Neural cell (in vitro differentiated cells): ENCODE data around the gene BTBD9. TPM values are rescaled to one million over a fixed set of nuclear protein-coding genes. Genes with fewer than 3 reads are reported as not detected.

Experiments used
- H2AFZ ChIP-seq: fragments of 200-600, 300-800 bp; sonication (generic), shearing (Covaris generic); 2 replicates; pipeline ENCODE4 v1.6.0; 2014; ENCODE audit warnings: low read depth, mild to moderate bottlenecking, antibody characterized with exemption, low read length, moderate library complexity
- H3F3A ChIP-seq: fragments of 200-600 bp; shearing (Covaris generic); 2 replicates; pipeline ENCODE4 v1.6.1; 2016; ENCODE audit warnings: mild to moderate bottlenecking, moderate library complexity, mixed read lengths, antibody characterized with exemption, low read length; ENCODE audit not compliant: insufficient read depth, poor library complexity, severe bottlenecking
- H3K27ac ChIP-seq: fragments of 200-600, 300-800 bp; sonication (generic), shearing (Covaris generic); 2 replicates; pipeline ENCODE4 v1.5.1; 2014; ENCODE audit warnings: mild to moderate bottlenecking, low read length, moderate library complexity
- H3K27me3 ChIP-seq: fragments of 300-800, 200-600 bp; sonication (generic), shearing (Covaris generic); 2 replicates; pipeline ENCODE4 v1.6.0; 2014; ENCODE audit warnings: mild to moderate bottlenecking, low read depth, low read length, moderate library complexity; ENCODE audit not compliant: insufficient read depth
- H3K36me3 ChIP-seq: fragments of 300-800, 200-600 bp; sonication (generic), shearing (Covaris generic); 2 replicates; pipeline ENCODE4 v1.5.1; 2014; ENCODE audit warnings: mild to moderate bottlenecking, antibody characterized with exemption, low read length, moderate library complexity; ENCODE audit not compliant: insufficient read depth
- H3K4me2 ChIP-seq: fragments of 300-800, 200-600 bp; sonication (generic), shearing (Covaris generic); 2 replicates; pipeline ENCODE4 v1.6.0; 2014; ENCODE audit warnings: mild to moderate bottlenecking, low read length
- H3K4me3 ChIP-seq: fragments of 300-800, 200-600 bp; sonication (generic), shearing (Covaris generic); 2 replicates; pipeline ENCODE4 v1.5.1; 2014; ENCODE audit warnings: mild to moderate bottlenecking, low read length, moderate library complexity
- H3K79me2 ChIP-seq: fragments of 200-600 bp; shearing (Covaris generic); replicated peaks from 2 replicates; pipeline ENCODE4 v1.6.0; 2014; ENCODE audit warnings: mild to moderate bottlenecking, low read length, moderate library complexity; ENCODE audit not compliant: insufficient read depth
- H3K9ac ChIP-seq: fragments of 300-800, 200-600 bp; sonication (generic), shearing (Covaris generic); 2 replicates; pipeline ENCODE4 v1.6.1; 2016; ENCODE audit warnings: mild to moderate bottlenecking, low read length, mixed read lengths
- H3K9me2 ChIP-seq: fragments of 200-600 bp; shearing (Covaris generic); 2 replicates; pipeline ENCODE4 v1.6.1; 2016; ENCODE audit warnings: mild to moderate bottlenecking, low read length, mixed read lengths; ENCODE audit not compliant: insufficient read depth
- H3K9me3 ChIP-seq: fragments of 200-600, 300-800 bp; sonication (generic), shearing (Covaris generic); 2 replicates; pipeline ENCODE4 v1.6.1; 2016; ENCODE audit warnings: mild to moderate bottlenecking, mixed run types, low read length, moderate library complexity, mixed read lengths
- H4K20me1 ChIP-seq: fragments of 200-600 bp; shearing (Covaris generic); 2 replicates; pipeline ENCODE4 v1.6.1; 2016; ENCODE audit warnings: mild to moderate bottlenecking, mixed run types; ENCODE audit not compliant: insufficient read depth
- CTCF ChIP-seq: fragments of 450-650 bp; IDR thresholded peaks from 2 replicates; pipeline ENCODE4 v1.5.1; 2014; ENCODE audit warnings: antibody characterized with exemption, mild to moderate bottlenecking, moderate library complexity; ENCODE audit not compliant: poor library complexity, severe bottlenecking
- EP300 ChIP-seq: fragments of 450-650 bp; conservative IDR thresholded peaks from 2 replicates; pipeline ENCODE4 v1.6.1; 2014; ENCODE audit warnings: antibody characterized with exemption, mild to moderate bottlenecking, moderate library complexity; ENCODE audit not compliant: poor library complexity, severe bottlenecking
- EZH2 ChIP-seq: fragments of 200-600, 300-800 bp; shearing (Covaris generic), sonication (generic); IDR thresholded peaks from 2 replicates; pipeline ENCODE4 v1.6.1; 2014; ENCODE audit warnings: antibody characterized with exemption, low read length, borderline replicate concordance, mild to moderate bottlenecking; ENCODE audit not compliant: insufficient read depth, poor library complexity, severe bottlenecking
- MXI1 ChIP-seq: fragments of 450-650 bp; conservative IDR thresholded peaks from 2 replicates; pipeline ENCODE4 v1.6.1; 2014; ENCODE audit warnings: antibody characterized with exemption, mild to moderate bottlenecking; ENCODE audit not compliant: poor library complexity, severe bottlenecking
- POLR2AphosphoS5 ChIP-seq: IDR thresholded peaks from 2 replicates; pipeline ENCODE4 v1.6.1; 2012
- RAD21 ChIP-seq: fragments of 450-650 bp; conservative IDR thresholded peaks from 2 replicates; pipeline ENCODE4 v1.6.1; 2014; ENCODE audit warnings: antibody characterized with exemption, mild to moderate bottlenecking, moderate library complexity
- REST ChIP-seq: IDR thresholded peaks from 2 replicates; pipeline ENCODE4 v1.6.1; 2012; ENCODE audit warnings: borderline replicate concordance
- SMC3 ChIP-seq: fragments of 450-650 bp; conservative IDR thresholded peaks from 2 replicates; pipeline ENCODE4 v1.6.1; 2014; ENCODE audit warnings: antibody characterized with exemption, mild to moderate bottlenecking, moderate library complexity; ENCODE audit not compliant: poor library complexity
- polyA plus RNA-seq: library from polyadenylated mRNA; depleted of rRNA; stranded (reverse); fragments of >200 nt; gene quantifications from 2 replicates; pipeline ENCODE4 v1.2.3, GENCODE V29; 2014

The BTBD9 gene
- polyA plus RNA-seq, 1 donor from 2014 or later: 6.2 TPM

- no peak overlapping the region for H2AFZ ChIP-seq
- no peaks in the 10 kb centered on the region for H3K27me3 ChIP-seq
- H3K36me3 ChIP-seq: no peaks in the 10 kb centered on the region
- peak overlapping the region; percentile 46 for H3K4me3 ChIP-seq
- no peak overlapping the region for H3K4me2 ChIP-seq
- no peak for TF ChIP-seq EZH2
- TF ChIP-seq POLR2AphosphoS5: no peak
- TF ChIP-seq EP300: no peak
- TF ChIP-seq RAD21: no peak
- TF ChIP-seq SMC3: no peak
- no peak for TF ChIP-seq REST
- no peak for TF ChIP-seq MXI1
- no peaks in the 10 kb centered on the region for H3K9me3 ChIP-seq
- H3F3A ChIP-seq: no peaks in the 10 kb centered on the region
- H3K9me2 ChIP-seq: no peaks in the 10 kb centered on the region
- no peak overlapping the region for H3K9ac ChIP-seq
- no peaks in the 10 kb centered on the region for H4K20me1 ChIP-seq
- peak overlapping the region; percentile 26 for H3K27ac ChIP-seq
- no peaks in the 10 kb centered on the region for H3K79me2 ChIP-seq
Measured at GRCh38 chr6:38209371-38210260, 430.1 kb downstream of the BTBD9 start.

- H4K20me1 ChIP-seq: no peaks in the 10 kb centered on the region
Measured at GRCh38 chr6:38208028-38208427, 431.7 kb downstream of the BTBD9 start.

More at GRCh38 chr6:38208028-38208427, 431.7 kb downstream of the BTBD9 start:
- Histone ChIP-seq H3K27me3 (no peaks in the 10 kb centered on the region), H2AFZ (no peak overlapping the region), H3F3A (no peaks in the 10 kb centered on the region), H3K4me3 (no peak overlapping the region), H3K36me3 (no peaks in the 10 kb centered on the region), H3K9me3 (no peaks in the 10 kb centered on the region), H3K9me2 (no peaks in the 10 kb centered on the region), H3K27ac (no peak overlapping the region), H3K9ac (no peak overlapping the region), H3K4me2 (no peak overlapping the region), H3K79me2 (no peaks in the 10 kb centered on the region)
- TF ChIP-seq REST (no peak), CTCF (no peak), POLR2AphosphoS5 (no peak), RAD21 (no peak)
